GM12878 (cell line): ENCODE measurements around the gene SRPX2. TPM values are rescaled to one million over a fixed set of nuclear protein-coding genes. Genes with fewer than 3 reads are reported as not detected.

Experiments
- ATAC-seq: fragments of 200-7000 bp; cut with Tn5 transposase; 3 replicates; pipeline ENCODE4 v1.9.1; 2020; ENCODE audit warnings: mild to moderate bottlenecking, moderate library complexity
- BruUV-seq: library from RNA; stranded (reverse); fragments of 400-500 nt; replicated peaks from 2 replicates; lab custom pipeline; 2021; lab: Mats Ljungman, UMichigan
- CTCF ChIA-PET: fragments of 300-600 bp; sonication (Branson Sonifier 250); formaldehyde crosslinking; extraction: SDS; loops from one replicate; lab custom pipeline; 2021; ENCODE audit warnings: inconsistent platforms; lab: Yijun Ruan, JAX
- POLR2A ChIA-PET: fragments of 350-600 bp; formaldehyde crosslinking; extraction: SDS; loops from one replicate; lab custom pipeline; 2021; ENCODE audit warnings: inconsistent platforms; lab: Charles Lee
- RAD21 ChIA-PET: fragments of 300-600 bp; sonication (Branson Sonifier 250); formaldehyde crosslinking; loops from one replicate; lab custom pipeline; 2023; ENCODE audit warnings: antibody characterized with exemption; ENCODE audit not compliant: unreplicated experiment; lab: Charles Lee
- SMC1A ChIA-PET: fragments of 300-600 bp; sonication (Branson Sonifier 250); formaldehyde crosslinking; loops from one replicate; lab custom pipeline; 2023; ENCODE audit not compliant: unreplicated experiment, uncharacterized antibody; lab: Charles Lee
- DNase-seq: peaks from one replicate; pipeline ENCODE4 v3.0.0-alpha.2; 2011; ENCODE audit warnings: low read depth, low spot score
- FAIRE-seq: peaks from 3 replicates; lab custom pipeline; 2011; peaks lifted over from hg19 to GRCh38; lab: Jason Lieb, UNC
- H2AFZ ChIP-seq: 2 replicates; pipeline ENCODE4 v1.6.0; 2011; ENCODE audit warnings: low read depth, low read length, control low read depth; ENCODE audit not compliant: control insufficient read depth
- H3K27ac ChIP-seq: 2 replicates; pipeline ENCODE4 v1.5.1; 2011; ENCODE audit warnings: control low read depth; ENCODE audit not compliant: control insufficient read depth, insufficient read depth
- H3K27me3 ChIP-seq, 2 experiments: replicated peaks in 1 of 2; 2 replicates each; pipeline versions ENCODE4 v1.6.0 to v1.6.1; 2011; ENCODE audit warnings: low read length in 1 of 2; ENCODE audit not compliant: control insufficient read depth in 2 of 2, insufficient read depth in 2 of 2
- H3K36me3 ChIP-seq, 2 experiments: 2 replicates each; pipeline ENCODE4 v1.5.1; 2011; ENCODE audit warnings: low read length in 1 of 2; ENCODE audit not compliant: control insufficient read depth in 2 of 2, insufficient read depth in 2 of 2
- H3K4me1 ChIP-seq: 2 replicates; pipeline ENCODE4 v1.6.1; 2011; ENCODE audit warnings: mild to moderate bottlenecking, low read length, moderate library complexity, mixed read lengths; ENCODE audit not compliant: control insufficient read depth, insufficient read depth
- H3K4me2 ChIP-seq: 2 replicates; pipeline ENCODE4 v1.6.0; 2011; ENCODE audit warnings: control low read depth; ENCODE audit not compliant: control insufficient read depth, insufficient read depth
- H3K4me3 ChIP-seq: fragments of 200-600 bp; sonication (generic); 2 replicates; pipeline ENCODE4 v1.5.1; 2016
- H3K79me2 ChIP-seq: 2 replicates; pipeline ENCODE4 v1.6.0; 2011; ENCODE audit warnings: low read length; ENCODE audit not compliant: control insufficient read depth, insufficient read depth
- H3K9ac ChIP-seq: 2 replicates; pipeline ENCODE4 v1.8.0; 2011; ENCODE audit warnings: low read length, control low read depth, mixed read lengths; ENCODE audit not compliant: control insufficient read depth, insufficient read depth
- H3K9me3 ChIP-seq: replicated peaks from 3 replicates; pipeline ENCODE4 v1.5.1; 2011; ENCODE audit warnings: mild to moderate bottlenecking, low read length; ENCODE audit not compliant: control insufficient read depth, insufficient read depth
- H4K20me1 ChIP-seq: 2 replicates; pipeline ENCODE4 v1.6.0; 2011; ENCODE audit not compliant: control insufficient read depth, insufficient read depth
- GABPA ChIP-seq: IDR thresholded peaks from 2 replicates; pipeline ENCODE4 v1.6.1; 2014; ENCODE audit warnings: antibody characterized with exemption, low read depth, mild to moderate bottlenecking, inconsistent platforms
- PML ChIP-seq: IDR thresholded peaks from 2 replicates; pipeline ENCODE4 v1.6.1; 2012; ENCODE audit warnings: low read length, inconsistent platforms
- RUNX3 ChIP-seq: IDR thresholded peaks from 2 replicates; pipeline ENCODE4 v1.6.1; 2012; ENCODE audit warnings: low read length, inconsistent platforms
- STAT1 ChIP-seq: fragments of 450-650 bp; conservative IDR thresholded peaks from 2 replicates; pipeline ENCODE4 v1.6.1; 2014; ENCODE audit warnings: antibody characterized with exemption, mild to moderate bottlenecking
- TAF1 ChIP-seq: IDR thresholded peaks from 2 replicates; pipeline ENCODE4 v1.6.1; 2011; ENCODE audit warnings: mild to moderate bottlenecking, low read depth, low read length, borderline replicate concordance
- TCF7 ChIP-seq: IDR thresholded peaks from 2 replicates; pipeline ENCODE4 v1.6.1; 2014; ENCODE audit warnings: antibody characterized with exemption, borderline replicate concordance
- ZNF384 ChIP-seq: IDR thresholded peaks from 2 replicates; pipeline ENCODE4 v1.6.1; 2012; ENCODE audit warnings: low read depth, mild to moderate bottlenecking, low read length, improper control_type of control experiment, borderline replicate concordance
- ZNF622 ChIP-seq: fragments of 450-650 bp; IDR thresholded peaks from 2 replicates; pipeline ENCODE4 v1.6.1; 2017; ENCODE audit warnings: mild to moderate bottlenecking, inconsistent platforms
- WGBS: methylation state at CpG from one replicate; pipeline ENCODE4 v1.1.6; 2016; ENCODE audit warnings: low lambda C conversion rate; ENCODE audit not compliant: insufficient replicate concordance, insufficient coverage; ENCODE audit errors: missing lambda C conversion rate; 5-methylcytosine and 5-hydroxymethylcytosine counted together
- in situ Hi-C: fragments of 300-500 bp; cut with MboI; formaldehyde crosslinking; loops from 9 replicates; pipeline ENCODE4 v1.14.3; 2018; ENCODE audit warnings: mixed read lengths
- intact Hi-C: fragments of 100-400 bp; cut with micrococcal nuclease; formaldehyde crosslinking; loops from one replicate; pipeline ENCODE4 v1.14.2; 2022; ENCODE audit not compliant: unreplicated experiment
- polyA plus RNA-seq, 11 experiments: library from polyadenylated mRNA; depleted of rRNA in 4 of 11; unstranded in 6 of 11; stranded (reverse) in 5 of 11; fragments of >200 nt; fragmentation: Nextera tagmentation in 4 of 11; fragmentation: Illumina TruSeq in 1 of 11; extraction: Ambion mirVana in 4 of 11; extraction: Trizol in 1 of 11; gene quantifications; 1 replicate in 1 of 11; 2 replicates in 10 of 11; pipeline versions ENCODE4 v1.2.1 to v1.2.3, GENCODE V29; 2011 to 2016; ENCODE audit warnings: inconsistent platforms in 2 of 11, missing spikeins in 2 of 11, low read depth in 1 of 11
- total RNA-seq, 4 experiments: library from RNA; depleted of rRNA in 3 of 4; stranded (reverse); fragments of >200 nt in 3 of 4; fragmentation: Illumina TruSeq in 1 of 4; extraction: Trizol in 1 of 4; gene quantifications; 2 replicates each; pipeline versions ENCODE4 v1.2.1 to v1.2.3, GENCODE V29; 2013 to 2021

SRPX2 gene
- total and polyA plus RNA-seq, 10 of the 15 experiments (the other 5 are each of a cell fraction or from before 2014, with no cell fraction given): not detected

DNA sequence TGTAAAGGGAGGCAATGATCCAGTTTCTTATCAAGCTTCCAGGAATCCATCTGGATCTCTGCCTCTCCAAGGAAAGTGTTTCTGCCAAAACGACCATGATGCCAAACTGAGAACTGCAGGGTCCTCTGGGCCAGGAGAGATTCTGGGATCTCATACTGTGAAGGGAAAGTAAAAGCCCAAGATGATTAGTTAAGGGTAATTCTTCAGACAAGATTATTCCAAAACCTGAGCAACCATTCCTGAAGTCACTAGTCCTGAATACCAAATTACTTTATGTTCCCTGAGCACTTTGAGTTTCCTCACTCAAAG is 42.0 kb downstream of the SRPX2 start:
- whole genome bisulfite sequencing: 0% methylated on average over 1 of the region's 1 CpG
- SMC1A ChIA-PET: interaction anchor here (1.1 to 4.5 kb wide), 4 partner anchors 14 to 83 kb away, joined by 3 to 22 read pairs (median 6); no protein-coding TSS in a partner anchor
- in situ Hi-C loops: loop anchor here (5.0 kb wide), 1 partner anchor 81 kb away; no protein-coding TSS in a partner anchor

DNA sequence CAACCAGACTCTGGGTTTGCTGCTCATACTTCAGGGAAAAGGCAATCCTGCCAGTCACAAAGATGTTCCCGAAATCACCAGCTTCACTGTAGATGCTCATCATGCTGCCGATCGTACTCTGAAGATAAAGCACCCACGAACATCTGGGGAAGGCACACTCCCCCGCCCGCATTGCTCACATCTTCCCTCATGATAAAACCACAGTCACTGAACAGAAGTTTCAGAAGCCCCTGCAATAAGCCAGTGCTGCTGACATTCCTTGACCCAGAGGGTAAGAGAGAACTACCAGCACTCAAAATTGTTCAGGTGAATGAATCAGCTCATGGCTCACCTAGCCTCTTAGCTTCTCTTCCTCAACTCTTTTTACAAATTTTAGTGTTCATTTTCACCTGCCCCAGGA is 43.1 kb downstream of the SRPX2 start:
- 0% methylated on average over 6 of the region's 6 CpGs for WGBS
- no peak overlapping the region for H3K27ac ChIP-seq
- H3K9me3 ChIP-seq: no peaks in the 10 kb centered on the region
- intact Hi-C loops: loop anchor here (5.0 kb wide), 2 partner anchors 520 to 600 kb away; no protein-coding TSS in a partner anchor
- H3K4me2 ChIP-seq: peak overlapping the region; percentile 21
- SMC1A ChIA-PET: interaction anchor here (0.8 to 4.5 kb wide), 7 partner anchors 13 to 83 kb away, joined by 3 to 22 read pairs (median 4); no protein-coding TSS in a partner anchor
- peak; percentile 22; the same call in 2 of the 3 replicates for ATAC-seq
- RAD21 ChIA-PET: interaction anchor here (0.7 to 4.1 kb wide), 3 partner anchors 16 to 84 kb away, joined by 3 to 22 read pairs (median 6); no protein-coding TSS in a partner anchor
- in situ Hi-C loops: loop anchor here (5.0 kb wide), 1 partner anchor 80 kb away; no protein-coding TSS in a partner anchor
- peaks cover 7% of the 10 kb centered on the region; the same call in 1 of the 2 replicates for H3K4me1 ChIP-seq
- TF ChIP-seq TAF1 (no peak), RUNX3 (peak; percentile 39), TCF7 (no peak), STAT1 (no peak), GABPA (no peak)
- no peak for DNase-seq
- H3K9ac ChIP-seq: no peak overlapping the region
- POLR2A ChIA-PET: interaction anchor here (0.6 kb wide), 1 partner anchor 32 kb away, joined by 4 read pairs; no protein-coding TSS in a partner anchor
- H3K4me3 ChIP-seq: no peak overlapping the region
- no peaks in the 10 kb centered on the region for H3K79me2 ChIP-seq
- H3K27me3 ChIP-seq: no peaks in the 10 kb centered on the region; a peak in 1 of 4 replicates
- no TSS peak for BruUV-seq
- no peak for FAIRE-seq
- CTCF ChIA-PET: interaction anchor here (0.7 to 7.5 kb wide), 9 partner anchors 12 to 175 kb away, joined by 3 to 128 read pairs (median 4); no protein-coding TSS in a partner anchor
- H4K20me1 ChIP-seq: no peaks in the 10 kb centered on the region
- H2AFZ ChIP-seq: no peak overlapping the region
- no peaks in the 10 kb centered on the region for H3K36me3 ChIP-seq

More for the DNA sequence above, 42.0 kb downstream of the SRPX2 start:
- no TSS peak for BruUV-seq
- intact Hi-C loops: loop anchor here (1.0 to 5.0 kb wide), 4 partner anchors 82 to 601 kb away; no protein-coding TSS in a partner anchor
- peaks cover 7% of the 10 kb centered on the region; the same call in 1 of the 2 replicates for H3K4me1 ChIP-seq
- no peak overlapping the region for H3K27ac ChIP-seq
- H3K9me3 ChIP-seq: no peaks in the 10 kb centered on the region
- no peaks in the 10 kb centered on the region for H4K20me1 ChIP-seq
- ATAC-seq (peak; percentile 26), FAIRE-seq (no peak), DNase-seq (no peak)
- ChIA-PET POLR2A (no interaction called here), CTCF (interaction anchor here (0.9 to 7.5 kb wide), 7 partner anchors 12 to 601 kb away, joined by 3 to 128 read pairs (median 6); no protein-coding TSS in a partner anchor), RAD21 (interaction anchor here (4.1 kb wide), 1 partner anchor 82 kb away, joined by 22 read pairs; no protein-coding TSS in a partner anchor)
- no peaks in the 10 kb centered on the region; a peak in 1 of 4 replicates for H3K27me3 ChIP-seq
- H3K36me3 ChIP-seq: no peaks in the 10 kb centered on the region
- H3K79me2 ChIP-seq: no peaks in the 10 kb centered on the region
- no peak overlapping the region for H3K4me3 ChIP-seq
- H2AFZ ChIP-seq: no peak overlapping the region
- TF ChIP-seq ZNF384 (no peak), PML (no peak), ZNF622 (no peak)
- no peak overlapping the region for H3K9ac ChIP-seq
- no peak overlapping the region for H3K4me2 ChIP-seq
